Measurements from ENCODE around the gene MCUB.

Gene MCUB

DNA sequence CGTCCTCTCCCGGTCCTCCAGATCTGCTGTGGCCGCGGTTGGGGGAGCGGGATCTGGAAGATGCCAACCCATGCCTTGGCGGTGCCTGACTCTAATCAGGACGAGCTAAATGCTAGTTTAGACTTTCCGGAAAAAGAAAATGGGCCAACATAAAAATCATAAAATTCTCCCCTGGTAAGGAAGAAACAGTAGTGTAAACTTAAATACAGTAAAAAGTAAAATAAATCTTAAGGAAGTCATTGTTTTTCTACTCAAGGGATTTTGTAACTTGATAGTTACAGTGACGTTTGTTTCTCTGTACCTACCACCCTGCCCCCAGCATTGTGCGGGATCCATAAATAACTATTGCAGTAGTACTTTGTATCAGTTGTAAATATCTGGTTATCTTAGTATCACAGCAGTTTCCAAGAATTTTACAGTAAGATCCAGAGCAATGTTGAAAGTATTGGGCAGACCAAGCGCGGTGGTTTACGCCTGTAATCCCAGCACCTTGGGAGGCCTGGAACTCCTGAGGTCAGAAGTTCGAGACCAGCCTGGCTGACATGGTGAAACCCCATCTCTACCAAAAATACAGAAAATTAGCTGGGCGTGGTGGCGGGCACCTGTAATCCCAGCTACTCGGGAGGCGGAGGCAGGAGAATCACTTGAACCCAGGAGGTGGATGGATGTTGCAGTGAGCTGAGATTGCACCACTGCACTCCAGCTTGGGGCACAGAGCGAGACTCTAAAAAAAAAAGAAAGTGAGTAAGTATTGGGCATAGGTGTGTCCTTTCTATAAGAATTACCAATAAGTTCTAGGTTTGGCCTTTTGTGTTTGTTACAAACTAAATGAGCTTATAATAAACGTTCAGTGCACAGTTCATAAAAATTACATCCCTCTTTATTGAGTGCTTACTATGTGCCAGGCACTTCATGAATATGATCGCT is 170.8 kb downstream of the MCUB start:
- DNase-seq = no peak

GRCh38 chr4:109733728-109734127 is 173.7 kb downstream of the MCUB start:
- DNase-seq = no peak

GRCh38 chr4:109735566-109736365 is 175.7 kb downstream of the MCUB start:
- DNase-seq = no peak
